GM23338 (cell line): ENCODE data around the gene SIRT2. TPM values are rescaled to one million over a fixed set of nuclear protein-coding genes. Genes with fewer than 3 reads are reported as not detected.

Experiments used
- ATAC-seq: fragments of 200-7000 bp; cut with Tn5 transposase; 3 replicates; pipeline ENCODE4 v1.9.1; 2020
- DNase-seq: peaks from one replicate; pipeline ENCODE4 v3.0.0-alpha.2; 2015; ENCODE audit warnings: low spot score
- H2AFZ ChIP-seq: fragments of 200-600 bp; sonication (generic); 2 replicates; pipeline ENCODE4 v1.8.0; 2016; ENCODE audit warnings: antibody characterized with exemption, mild to moderate bottlenecking, moderate library complexity
- H3F3A ChIP-seq: fragments of 200-600 bp; sonication (generic); replicated peaks from 2 replicates; pipeline ENCODE4 v1.8.0; 2017; ENCODE audit warnings: antibody characterized with exemption, mixed run types, low read depth
- H3K27ac ChIP-seq: fragments of 200-600 bp; sonication (generic); 2 replicates; pipeline ENCODE4 v1.6.1; 2016; ENCODE audit warnings: low read depth
- H3K27me3 ChIP-seq: fragments of 200-600 bp; sonication (generic); 2 replicates; pipeline ENCODE4 v1.8.0; 2016; ENCODE audit warnings: mild to moderate bottlenecking, mixed run types, moderate library complexity; ENCODE audit not compliant: insufficient read depth
- H3K36me3 ChIP-seq: fragments of 200-600 bp; sonication (generic); 2 replicates; pipeline ENCODE4 v1.8.0; 2016; ENCODE audit warnings: mild to moderate bottlenecking; ENCODE audit not compliant: insufficient read depth
- H3K4me1 ChIP-seq: fragments of 200-600 bp; sonication (generic); 2 replicates; pipeline ENCODE4 v1.8.0; 2016; ENCODE audit warnings: mild to moderate bottlenecking, moderate library complexity; ENCODE audit not compliant: insufficient read depth
- H3K4me2 ChIP-seq: fragments of 200-600 bp; sonication (generic); 2 replicates; pipeline ENCODE4 v1.7.1; 2017; ENCODE audit warnings: mixed run types
- H3K4me3 ChIP-seq: fragments of 200-600 bp; sonication (generic); 2 replicates; pipeline ENCODE4 v1.6.1; 2016; ENCODE audit warnings: mixed run types
- H3K79me2 ChIP-seq: fragments of 200-600 bp; sonication (generic); replicated peaks from 2 replicates; pipeline ENCODE4 v1.8.0; 2017; ENCODE audit warnings: mild to moderate bottlenecking; ENCODE audit not compliant: insufficient read depth
- H3K9me2 ChIP-seq: fragments of 200-600 bp; sonication (generic); 2 replicates; pipeline ENCODE4 v1.8.0; 2017; ENCODE audit not compliant: insufficient read depth
- H4K20me1 ChIP-seq: fragments of 200-600 bp; sonication (generic); replicated peaks from 2 replicates; pipeline ENCODE4 v1.8.0; 2017; ENCODE audit warnings: mild to moderate bottlenecking; ENCODE audit not compliant: insufficient read depth
- H3K27ac Mint-ChIP-seq: 2 replicates; pipeline ENCODE4 v1.8.0; 2020; ENCODE audit warnings: inconsistent platforms, mild to moderate bottlenecking, moderate library complexity, mixed read lengths
- H3K27me3 Mint-ChIP-seq: 3 replicates; pipeline ENCODE4 v1.8.0; 2022; ENCODE audit warnings: low read depth, mild to moderate bottlenecking, moderate library complexity, mixed read lengths, inconsistent platforms; ENCODE audit not compliant: insufficient read depth, poor library complexity
- H3K36me3 Mint-ChIP-seq: 3 replicates; pipeline ENCODE4 v1.8.0; 2021; ENCODE audit warnings: low read depth, mild to moderate bottlenecking, inconsistent platforms, moderate library complexity, mixed read lengths
- H3K4me1 Mint-ChIP-seq: 3 replicates; pipeline ENCODE4 v1.8.0; 2020; ENCODE audit warnings: mild to moderate bottlenecking, inconsistent platforms, mixed read lengths
- H3K4me3 Mint-ChIP-seq: 3 replicates; pipeline ENCODE4 v1.8.0; 2021; ENCODE audit warnings: moderate library complexity, mild to moderate bottlenecking, inconsistent platforms, mixed read lengths
- H3K9me3 Mint-ChIP-seq: 3 replicates; pipeline ENCODE4 v1.8.0; 2020; ENCODE audit warnings: moderate library complexity, mild to moderate bottlenecking, inconsistent platforms, mixed read lengths
- CREB1 ChIP-seq: fragments of 250-450 bp; sonication (Bioruptor Pico); IDR thresholded peaks from 2 replicates; pipeline ENCODE4 v1.5.0; 2020; ENCODE audit warnings: low read depth, mild to moderate bottlenecking, moderate library complexity
- ETS1 ChIP-seq: IDR thresholded peaks from 2 replicates; pipeline ENCODE4 v1.6.1; 2016; ENCODE audit warnings: antibody characterized with exemption
- EZH2 ChIP-seq: fragments of 200-600 bp; sonication (generic); IDR thresholded peaks from one replicate; pipeline ENCODE4 v1.8.0; 2017; ENCODE audit warnings: antibody characterized with exemption, mild to moderate bottlenecking, low read depth; ENCODE audit not compliant: unreplicated experiment
- EZH2phosphoT487 ChIP-seq: fragments of 200-600 bp; sonication (generic); IDR thresholded peaks from one replicate; pipeline ENCODE4 v1.8.1; 2018; ENCODE audit warnings: antibody characterized with exemption; ENCODE audit not compliant: unreplicated experiment
- JUNB ChIP-seq: IDR thresholded peaks from one replicate; pipeline ENCODE4 v1.6.1; 2016; ENCODE audit warnings: antibody characterized with exemption; ENCODE audit not compliant: unreplicated experiment
- NANOG ChIP-seq: IDR thresholded peaks from 2 replicates; pipeline ENCODE4 v1.6.1; 2016; ENCODE audit warnings: antibody characterized with exemption, borderline replicate concordance
- POLR2AphosphoS5 ChIP-seq: IDR thresholded peaks from 2 replicates; pipeline ENCODE4 v1.6.1; 2016; ENCODE audit warnings: antibody characterized with exemption, low read depth
- STAT1 ChIP-seq: IDR thresholded peaks from one replicate; pipeline ENCODE4 v1.6.1; 2016; ENCODE audit warnings: antibody characterized with exemption; ENCODE audit not compliant: unreplicated experiment
- ZNF114 ChIP-seq: fragments of 250-450 bp; sonication (Bioruptor Pico); IDR thresholded peaks from 2 replicates; pipeline ENCODE4 v1.5.0; 2020; ENCODE audit warnings: mild to moderate bottlenecking, moderate library complexity
- ZNF331 ChIP-seq: fragments of 250-450 bp; sonication (Bioruptor Pico); IDR thresholded peaks from 2 replicates; pipeline ENCODE4 v1.5.0; 2020; ENCODE audit warnings: low read depth, mild to moderate bottlenecking, moderate library complexity
- ZNF462 ChIP-seq: fragments of 250-450 bp; sonication (Bioruptor Pico); IDR thresholded peaks from 2 replicates; pipeline ENCODE4 v1.5.0; 2020; ENCODE audit warnings: mild to moderate bottlenecking, moderate library complexity
- polyA plus RNA-seq: library from polyadenylated mRNA; unstranded; fragments of >200 nt; fragmentation: Nextera tagmentation; extraction: Ambion mirVana; gene quantifications from 2 replicates; pipeline ENCODE4 v1.2.1, GENCODE V29; 2016
- total RNA-seq: library from RNA; depleted of rRNA; stranded (reverse); fragments of >200 nt; shearing (Covaris generic); gene quantifications from 2 replicates; pipeline ENCODE4 v1.2.3, GENCODE V29; 2014
- TF ChIP-seq, protein P1 (sequence below), 2 experiments: fragments of 200-600 bp in 1 of 2; sonication (generic) in 1 of 2; conservative IDR thresholded peaks; 2 replicates each; pipeline versions ENCODE4 v1.5.1 to v1.6.1; 2016 to 2017; ENCODE audit warnings: antibody characterized with exemption in 2 of 2, low read depth in 2 of 2, mild to moderate bottlenecking in 2 of 2, moderate library complexity in 1 of 2
- TF ChIP-seq, protein P2 (sequence below): IDR thresholded peaks from one replicate; pipeline ENCODE4 v1.6.1; 2018; ENCODE audit warnings: antibody characterized with exemption; ENCODE audit not compliant: unreplicated experiment

SIRT2 gene
- total and polyA plus RNA-seq, 2 experiments from 2014 or later: 2.7 to 8.4 TPM

GRCh38 chr19:38843175-38843758 is 56.2 kb downstream of the SIRT2 start:
- Mint-ChIP-seq H3K36me3 (peaks cover 100% of the 10 kb centered on the region), H3K4me3 (no peak overlapping the region), H3K4me1 (peaks cover 22% of the 10 kb centered on the region), H3K9me3 (no peaks in the 10 kb centered on the region), H3K27me3 (peaks cover 25% of the 10 kb centered on the region), H3K27ac (no peak overlapping the region)
- no peak overlapping the region for H3K4me2 ChIP-seq
- H3K27ac ChIP-seq: no peak overlapping the region
- H2AFZ ChIP-seq: no peak overlapping the region
- no peaks in the 10 kb centered on the region for H3K9me2 ChIP-seq
- peaks cover 6% of the 10 kb centered on the region; the same call in 1 of the 2 replicates for H3K4me1 ChIP-seq
- H3K27me3 ChIP-seq: no peaks in the 10 kb centered on the region
- ATAC-seq: no peak
- peaks cover 81% of the 10 kb centered on the region for H3F3A ChIP-seq
- no peak for DNase-seq
- H3K4me3 ChIP-seq: no peak overlapping the region
- H4K20me1 ChIP-seq: peaks cover 66% of the 10 kb centered on the region
- no peak for TF ChIP-seq NANOG
- no peak for TF ChIP-seq STAT1
- TF ChIP-seq EZH2: no peak
- no peak for TF ChIP-seq POLR2AphosphoS5
- no peak for TF ChIP-seq ZNF331 (CRISPR knock-in tag)
- no peak for TF ChIP-seq ZNF462 (CRISPR knock-in tag)
- no peak for TF ChIP-seq EZH2phosphoT487
- TF ChIP-seq, protein P1, sequence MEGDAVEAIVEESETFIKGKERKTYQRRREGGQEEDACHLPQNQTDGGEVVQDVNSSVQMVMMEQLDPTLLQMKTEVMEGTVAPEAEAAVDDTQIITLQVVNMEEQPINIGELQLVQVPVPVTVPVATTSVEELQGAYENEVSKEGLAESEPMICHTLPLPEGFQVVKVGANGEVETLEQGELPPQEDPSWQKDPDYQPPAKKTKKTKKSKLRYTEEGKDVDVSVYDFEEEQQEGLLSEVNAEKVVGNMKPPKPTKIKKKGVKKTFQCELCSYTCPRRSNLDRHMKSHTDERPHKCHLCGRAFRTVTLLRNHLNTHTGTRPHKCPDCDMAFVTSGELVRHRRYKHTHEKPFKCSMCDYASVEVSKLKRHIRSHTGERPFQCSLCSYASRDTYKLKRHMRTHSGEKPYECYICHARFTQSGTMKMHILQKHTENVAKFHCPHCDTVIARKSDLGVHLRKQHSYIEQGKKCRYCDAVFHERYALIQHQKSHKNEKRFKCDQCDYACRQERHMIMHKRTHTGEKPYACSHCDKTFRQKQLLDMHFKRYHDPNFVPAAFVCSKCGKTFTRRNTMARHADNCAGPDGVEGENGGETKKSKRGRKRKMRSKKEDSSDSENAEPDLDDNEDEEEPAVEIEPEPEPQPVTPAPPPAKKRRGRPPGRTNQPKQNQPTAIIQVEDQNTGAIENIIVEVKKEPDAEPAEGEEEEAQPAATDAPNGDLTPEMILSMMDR (conservative IDR thresholded peaks at IDR 0.05; ENCODE audit: low read depth in 2 of 2): no peak
- no peak for TF ChIP-seq ZNF114 (CRISPR knock-in tag)
- no peak for TF ChIP-seq JUNB
- no peak for TF ChIP-seq ETS1
- TF ChIP-seq, protein P2, sequence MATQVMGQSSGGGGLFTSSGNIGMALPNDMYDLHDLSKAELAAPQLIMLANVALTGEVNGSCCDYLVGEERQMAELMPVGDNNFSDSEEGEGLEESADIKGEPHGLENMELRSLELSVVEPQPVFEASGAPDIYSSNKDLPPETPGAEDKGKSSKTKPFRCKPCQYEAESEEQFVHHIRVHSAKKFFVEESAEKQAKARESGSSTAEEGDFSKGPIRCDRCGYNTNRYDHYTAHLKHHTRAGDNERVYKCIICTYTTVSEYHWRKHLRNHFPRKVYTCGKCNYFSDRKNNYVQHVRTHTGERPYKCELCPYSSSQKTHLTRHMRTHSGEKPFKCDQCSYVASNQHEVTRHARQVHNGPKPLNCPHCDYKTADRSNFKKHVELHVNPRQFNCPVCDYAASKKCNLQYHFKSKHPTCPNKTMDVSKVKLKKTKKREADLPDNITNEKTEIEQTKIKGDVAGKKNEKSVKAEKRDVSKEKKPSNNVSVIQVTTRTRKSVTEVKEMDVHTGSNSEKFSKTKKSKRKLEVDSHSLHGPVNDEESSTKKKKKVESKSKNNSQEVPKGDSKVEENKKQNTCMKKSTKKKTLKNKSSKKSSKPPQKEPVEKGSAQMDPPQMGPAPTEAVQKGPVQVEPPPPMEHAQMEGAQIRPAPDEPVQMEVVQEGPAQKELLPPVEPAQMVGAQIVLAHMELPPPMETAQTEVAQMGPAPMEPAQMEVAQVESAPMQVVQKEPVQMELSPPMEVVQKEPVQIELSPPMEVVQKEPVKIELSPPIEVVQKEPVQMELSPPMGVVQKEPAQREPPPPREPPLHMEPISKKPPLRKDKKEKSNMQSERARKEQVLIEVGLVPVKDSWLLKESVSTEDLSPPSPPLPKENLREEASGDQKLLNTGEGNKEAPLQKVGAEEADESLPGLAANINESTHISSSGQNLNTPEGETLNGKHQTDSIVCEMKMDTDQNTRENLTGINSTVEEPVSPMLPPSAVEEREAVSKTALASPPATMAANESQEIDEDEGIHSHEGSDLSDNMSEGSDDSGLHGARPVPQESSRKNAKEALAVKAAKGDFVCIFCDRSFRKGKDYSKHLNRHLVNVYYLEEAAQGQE: no peak
- TF ChIP-seq CREB1: no peak
- peaks cover 73% of the 10 kb centered on the region for H3K79me2 ChIP-seq
- peaks cover 95% of the 10 kb centered on the region for H3K36me3 ChIP-seq
